ENCODE results near the gene GUCY2D. TPM values are rescaled to one million over a fixed set of nuclear protein-coding genes. Genes with fewer than 3 reads are reported as not detected.
"Not testable (repeated sequence)": the region's sequence is repeated elsewhere in the genome, so short reads cannot be mapped to it uniquely, and the experiment has no call there.

The GUCY2D gene
- total and polyA plus RNA-seq, 2 experiments from 2014 or later, result 0.22 TPM; not detected in 1

DNA sequence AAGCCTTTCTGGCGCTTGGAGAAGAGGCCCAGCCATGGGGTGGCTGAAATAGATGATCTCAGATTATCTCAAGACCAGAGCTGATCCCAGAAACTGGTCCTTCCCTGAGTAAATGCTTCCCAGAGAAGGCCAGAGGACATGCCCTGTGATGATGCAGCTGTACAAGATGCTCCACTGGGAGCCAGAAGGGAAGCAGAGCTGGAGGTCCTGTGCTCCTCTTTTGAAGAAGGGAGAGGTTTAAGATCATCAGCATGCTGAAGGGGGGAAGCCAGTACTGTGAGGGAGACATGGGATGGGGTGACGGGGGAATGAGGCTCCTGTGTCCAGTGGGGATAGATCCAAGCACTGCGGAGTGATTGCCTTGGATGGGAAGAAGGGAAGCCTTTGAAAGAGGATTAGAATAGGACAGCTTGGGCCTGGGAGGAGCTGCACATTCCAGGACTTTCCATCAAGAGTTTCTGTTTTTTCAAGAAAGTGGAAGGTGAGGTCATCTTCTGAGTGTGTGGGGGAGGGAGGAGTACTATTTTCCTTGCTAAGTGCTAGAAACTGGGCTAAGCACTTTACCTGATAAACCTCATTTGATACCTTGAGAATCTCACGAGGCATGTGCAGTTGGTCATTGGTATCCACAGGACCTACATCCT, 20.1 kb downstream of the GUCY2D start:
- Histone ChIP-seq H3K27me3 (replicated peaks; ENCODE audit: insufficient read depth) (peaks cover 12% of the 10 kb centered on the region; the same call in 1 of the 2 replicates), H3K27ac (no peak overlapping the region), H3K4me3 (no peak overlapping the region), H4K20me1 (ENCODE audit: insufficient read depth) (no peaks in the 10 kb centered on the region), H3F3A (ENCODE audit: insufficient read depth) (no peaks in the 10 kb centered on the region), H3K79me2 (ENCODE audit: insufficient read depth) (no peaks in the 10 kb centered on the region), H3K9ac (no peak overlapping the region), H3K36me3 (ENCODE audit: low read depth) (no peaks in the 10 kb centered on the region), H3K4me1 (ENCODE audit: insufficient read depth) (peaks cover 21% of the 10 kb centered on the region), H2AFZ (0 out of 2 replicates have a peak overlapping the region, but pooled peaks have one; percentile 32), H3K4me2 (ENCODE audit: unreplicated experiment) (no peak overlapping the region), H3K9me3 (ENCODE audit: low read depth) (no peaks in the 10 kb centered on the region), H3K9me2 (ENCODE audit: insufficient read depth) (no peaks in the 10 kb centered on the region)
- in situ Hi-C loops (cut with MboI), result no loop called here
- WGBS, 2 experiments (ENCODE audit: low coverage in 1 of 2, low lambda C conversion rate in 2 of 2, missing lambda C conversion rate in 2 of 2), result 59 to 66% methylated on average over 4 of the region's 4 CpGs
- peak; percentile 45 for DNase-seq
- TF ChIP-seq EZH2phosphoT487 (IDR thresholded peaks at IDR 0.05; ENCODE audit: insufficient read depth, low read depth), result no peak
- no peak for TF ChIP-seq EZH2 (IDR thresholded peaks at IDR 0.05; ENCODE audit: insufficient read depth, poor library complexity, severe bottlenecking)

DNA sequence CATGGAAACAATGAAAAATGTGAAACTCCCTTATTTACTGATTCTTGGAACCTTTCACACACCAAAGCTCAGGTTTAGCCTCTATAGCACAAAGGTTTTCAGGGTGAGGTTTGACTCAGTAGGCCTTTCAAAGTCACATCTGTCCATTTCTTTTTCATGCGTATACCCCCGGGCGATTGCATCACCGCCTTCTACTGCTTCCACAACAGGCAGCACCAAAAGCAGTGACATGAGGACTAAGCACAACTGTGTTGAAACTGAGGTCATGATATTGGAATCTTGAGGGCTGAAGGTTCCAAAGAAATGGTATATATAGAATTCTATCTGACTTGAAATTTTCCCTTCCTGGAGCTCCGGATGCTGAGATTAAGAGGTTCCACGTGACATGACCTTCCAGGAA, 21.7 kb downstream of the GUCY2D start:
- H3K36me3 ChIP-seq (ENCODE audit: low read depth); H3K4me3 ChIP-seq; H3K9me2 ChIP-seq (ENCODE audit: insufficient read depth); H3K9ac ChIP-seq; in situ Hi-C loops (cut with MboI); H4K20me1 ChIP-seq (ENCODE audit: insufficient read depth); H3K79me2 ChIP-seq (ENCODE audit: insufficient read depth); H3F3A ChIP-seq (ENCODE audit: insufficient read depth); H3K9me3 ChIP-seq (ENCODE audit: low read depth); H3K27ac ChIP-seq; H3K4me2 ChIP-seq (ENCODE audit: unreplicated experiment): not testable (repeated sequence)
- peak; percentile 30 for DNase-seq
- peaks cover 20% of the 10 kb centered on the region; the same call in 1 of the 2 replicates for H3K27me3 ChIP-seq (replicated peaks; ENCODE audit: insufficient read depth)
- WGBS, 2 experiments (ENCODE audit: low coverage in 1 of 2, low lambda C conversion rate in 2 of 2, missing lambda C conversion rate in 2 of 2), result 75 to 81% methylated on average over 6 of the region's 6 CpGs
- peak overlapping the region; percentile 31; the same call in 1 of the 2 replicates for H2AFZ ChIP-seq
- H3K4me1 ChIP-seq (ENCODE audit: insufficient read depth), result peaks cover 23% of the 10 kb centered on the region

DNA sequence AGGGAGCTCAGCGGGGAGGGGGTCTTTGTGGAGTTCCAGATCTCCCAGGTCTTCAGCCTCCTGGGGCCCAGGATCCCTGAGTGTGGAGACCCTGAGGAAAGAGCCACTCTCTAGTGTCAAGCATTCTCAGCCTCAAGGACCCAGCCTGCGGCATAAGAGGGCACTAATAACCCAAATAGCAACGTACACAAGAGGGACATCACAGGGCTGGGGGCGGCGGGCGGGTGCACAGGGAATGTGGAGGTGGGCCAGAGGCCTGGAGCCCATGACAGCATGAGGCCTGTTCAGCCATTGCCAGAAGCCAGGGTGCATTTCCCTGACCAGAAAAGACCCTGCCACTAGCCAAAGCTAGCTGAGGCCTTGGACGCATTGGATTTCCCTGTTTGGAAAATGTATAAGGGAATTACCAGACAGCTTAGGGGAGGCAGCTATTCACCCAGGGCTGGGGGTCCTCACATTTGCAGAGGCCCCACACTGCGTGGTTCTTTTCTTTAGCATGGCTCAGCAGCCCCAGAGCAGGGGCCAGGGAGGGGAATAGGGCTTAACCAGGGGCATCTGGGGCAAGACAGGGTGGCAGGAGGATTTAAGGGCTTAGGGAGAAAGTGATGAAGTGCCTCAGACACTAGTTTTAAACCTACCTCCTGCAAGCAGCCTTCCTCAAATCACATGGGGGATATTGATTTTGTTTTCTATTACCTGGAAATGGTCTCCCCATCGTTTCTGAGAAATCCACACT, 22.9 kb downstream of the GUCY2D start:
- H3K9me3 ChIP-seq (ENCODE audit: low read depth), result no peaks in the 10 kb centered on the region
- H3K36me3 ChIP-seq (ENCODE audit: low read depth), result no peaks in the 10 kb centered on the region
- H3K79me2 ChIP-seq (ENCODE audit: insufficient read depth), result no peaks in the 10 kb centered on the region
- no peak overlapping the region for H2AFZ ChIP-seq
- WGBS, 2 experiments (ENCODE audit: low coverage in 1 of 2, low lambda C conversion rate in 2 of 2, missing lambda C conversion rate in 2 of 2), result 55 to 67% methylated on average over 9 of the region's 9 CpGs
- TF ChIP-seq EZH2 (IDR thresholded peaks at IDR 0.05; ENCODE audit: insufficient read depth, poor library complexity, severe bottlenecking), result no peak
- TF ChIP-seq EZH2phosphoT487 (IDR thresholded peaks at IDR 0.05; ENCODE audit: insufficient read depth, low read depth), result no peak
- no peak overlapping the region for H3K27ac ChIP-seq
- H3K4me2 ChIP-seq (ENCODE audit: unreplicated experiment), result no peak overlapping the region
- DNase-seq, result no peak
- no peaks in the 10 kb centered on the region for H3F3A ChIP-seq (ENCODE audit: insufficient read depth)
- H3K9me2 ChIP-seq (ENCODE audit: insufficient read depth), result no peaks in the 10 kb centered on the region
- no peak overlapping the region for H3K9ac ChIP-seq
- in situ Hi-C loops (cut with MboI), result no loop called here
- H3K4me1 ChIP-seq (ENCODE audit: insufficient read depth), result peaks cover 19% of the 10 kb centered on the region
- H3K4me3 ChIP-seq, result no peak overlapping the region
- peaks cover 20% of the 10 kb centered on the region; the same call in 1 of the 2 replicates for H3K27me3 ChIP-seq (replicated peaks; ENCODE audit: insufficient read depth)
- no peaks in the 10 kb centered on the region for H4K20me1 ChIP-seq (ENCODE audit: insufficient read depth)

DNA sequence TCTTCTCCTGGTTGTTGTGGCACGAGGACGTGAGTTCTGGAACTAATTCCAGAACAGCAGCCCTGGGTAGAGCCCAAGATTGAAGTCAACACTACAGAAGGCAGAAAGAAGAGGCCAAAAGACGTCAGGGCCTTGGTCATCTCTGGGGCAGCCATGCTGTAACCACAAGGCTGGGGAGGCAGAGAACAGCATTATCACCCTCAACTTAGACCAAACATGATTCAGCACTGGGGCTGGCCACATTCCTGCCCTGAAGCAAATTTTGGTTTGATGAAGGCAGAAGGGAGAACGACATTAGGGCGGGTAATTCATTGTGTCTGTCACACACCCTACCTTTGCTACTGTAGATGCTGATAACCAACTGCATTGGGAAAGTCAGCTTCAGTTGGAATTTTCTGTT, 26.7 kb downstream of the GUCY2D start:
- no peaks in the 10 kb centered on the region for H3K9me2 ChIP-seq (ENCODE audit: insufficient read depth)
- H3K4me3 ChIP-seq, result no peak overlapping the region
- no peak overlapping the region for H3K27ac ChIP-seq
- peak; percentile 84 for DNase-seq
- no peaks in the 10 kb centered on the region for H3K9me3 ChIP-seq (ENCODE audit: low read depth)
- no peaks in the 10 kb centered on the region for H3K79me2 ChIP-seq (ENCODE audit: insufficient read depth)
- in situ Hi-C loops (cut with MboI), result no loop called here
- WGBS, 2 experiments (ENCODE audit: low coverage in 1 of 2, low lambda C conversion rate in 2 of 2, missing lambda C conversion rate in 2 of 2), result 26 to 33% methylated on average over 5 of the region's 5 CpGs
- no peak overlapping the region for H3K9ac ChIP-seq
- no peak for TF ChIP-seq EZH2 (IDR thresholded peaks at IDR 0.05; ENCODE audit: insufficient read depth, poor library complexity, severe bottlenecking)
- TF ChIP-seq EZH2phosphoT487 (IDR thresholded peaks at IDR 0.05; ENCODE audit: insufficient read depth, low read depth), result no peak
- no peaks in the 10 kb centered on the region for H3K36me3 ChIP-seq (ENCODE audit: low read depth)
- no peaks in the 10 kb centered on the region for H4K20me1 ChIP-seq (ENCODE audit: insufficient read depth)
- H3F3A ChIP-seq (ENCODE audit: insufficient read depth), result no peaks in the 10 kb centered on the region
- peaks cover 26% of the 10 kb centered on the region; the same call in 1 of the 2 replicates for H3K27me3 ChIP-seq (replicated peaks; ENCODE audit: insufficient read depth)
- H3K4me1 ChIP-seq (ENCODE audit: insufficient read depth), result peaks cover 11% of the 10 kb centered on the region
- H2AFZ ChIP-seq, result 0 out of 2 replicates have a peak overlapping the region, but pooled peaks have one; percentile 15
- H3K4me2 ChIP-seq (ENCODE audit: unreplicated experiment), result no peak overlapping the region

All from GM23248 (cell line).